ENCODE data around the gene KCNN3.

DNA sequence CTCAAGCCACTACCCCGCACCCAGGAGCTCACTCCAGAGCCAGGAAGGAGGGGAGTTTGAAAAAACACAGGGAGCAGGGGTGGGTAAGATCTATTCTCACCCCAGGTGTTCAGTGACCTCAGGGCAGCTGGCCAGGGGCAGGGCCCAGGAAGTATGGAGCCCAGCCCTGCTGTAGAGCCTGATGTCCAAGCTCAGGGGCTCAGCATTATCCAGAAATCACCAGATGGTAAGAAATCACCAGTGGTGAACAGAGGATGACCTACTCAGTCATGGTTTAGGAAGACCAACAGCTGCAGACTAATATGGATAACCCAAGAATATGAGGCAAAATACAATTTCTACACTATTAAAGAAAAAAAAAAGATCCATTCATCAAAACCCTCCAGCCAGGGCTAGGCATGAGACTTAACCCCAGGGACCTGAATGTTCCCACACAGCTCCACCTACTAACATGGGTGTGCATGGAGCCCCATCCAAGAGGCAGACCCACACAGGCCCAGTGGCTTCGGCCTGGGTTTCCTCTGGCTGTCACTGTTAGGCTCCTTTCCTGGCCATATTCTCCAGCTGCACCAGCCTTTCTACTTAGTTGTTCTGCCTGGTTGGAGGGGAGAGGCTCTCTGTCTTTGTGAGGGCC is 67.6 kb downstream of the KCNN3 start:
- TF ChIP-seq, protein P1, sequence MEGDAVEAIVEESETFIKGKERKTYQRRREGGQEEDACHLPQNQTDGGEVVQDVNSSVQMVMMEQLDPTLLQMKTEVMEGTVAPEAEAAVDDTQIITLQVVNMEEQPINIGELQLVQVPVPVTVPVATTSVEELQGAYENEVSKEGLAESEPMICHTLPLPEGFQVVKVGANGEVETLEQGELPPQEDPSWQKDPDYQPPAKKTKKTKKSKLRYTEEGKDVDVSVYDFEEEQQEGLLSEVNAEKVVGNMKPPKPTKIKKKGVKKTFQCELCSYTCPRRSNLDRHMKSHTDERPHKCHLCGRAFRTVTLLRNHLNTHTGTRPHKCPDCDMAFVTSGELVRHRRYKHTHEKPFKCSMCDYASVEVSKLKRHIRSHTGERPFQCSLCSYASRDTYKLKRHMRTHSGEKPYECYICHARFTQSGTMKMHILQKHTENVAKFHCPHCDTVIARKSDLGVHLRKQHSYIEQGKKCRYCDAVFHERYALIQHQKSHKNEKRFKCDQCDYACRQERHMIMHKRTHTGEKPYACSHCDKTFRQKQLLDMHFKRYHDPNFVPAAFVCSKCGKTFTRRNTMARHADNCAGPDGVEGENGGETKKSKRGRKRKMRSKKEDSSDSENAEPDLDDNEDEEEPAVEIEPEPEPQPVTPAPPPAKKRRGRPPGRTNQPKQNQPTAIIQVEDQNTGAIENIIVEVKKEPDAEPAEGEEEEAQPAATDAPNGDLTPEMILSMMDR (IDR thresholded peaks at IDR 0.05 in 4 of 5, conservative IDR thresholded peaks at IDR 0.05 in 1 of 5) = no peak
- TF ChIP-seq POLR2A (IDR thresholded peaks at IDR 0.05) = no peak
